HG03175 (cell line): ENCODE measurements around the gene SLC66A1.
A peak's percentile ranks its signal among the peaks of the same experiment; 100 is the strongest.
"Not testable (repeated sequence)": the region's sequence is repeated elsewhere in the genome, so short reads cannot be mapped to it uniquely, and the experiment has no call there.

Experiments
- ATAC-seq: cut with Tn5 transposase; IDR thresholded peaks from one replicate; pipeline ENCODE4 v1.9.1; 2021; ENCODE audit warnings: mild to moderate bottlenecking, moderate library complexity; ENCODE audit not compliant: unreplicated experiment

SLC66A1 gene

GRCh38 chr1:19304081-19304480 lies 8.0 kb upstream of the SLC66A1 start:
- ATAC-seq: not testable (repeated sequence)

GRCh38 chr1:19305880-19306279 lies 6.2 kb upstream of the SLC66A1 start:
- no peak for ATAC-seq

- no peak for ATAC-seq
Observed at GRCh38 chr1:19306941-19307340, 5.2 kb upstream of the SLC66A1 start.

GRCh38 chr1:19307794-19308508 lies 4.2 kb upstream of the SLC66A1 start:
- ATAC-seq: no peak

GRCh38 chr1:19308509-19308907 lies 3.6 kb upstream of the SLC66A1 start:
- ATAC-seq: no peak

GRCh38 chr1:19309123-19309813 lies 2.9 kb upstream of the SLC66A1 start:
- ATAC-seq: no peak

GRCh38 chr1:19310061-19310460 lies 2.1 kb upstream of the SLC66A1 start:
- ATAC-seq: no peak

GRCh38 chr1:19310720-19311502 lies 1.2 kb upstream of the SLC66A1 start:
- no peak for ATAC-seq

GRCh38 chr1:19311503-19311930 lies 609 bp upstream of the SLC66A1 start:
- ATAC-seq: peak; percentile 4

- peak; percentile 24 for ATAC-seq
Observed at GRCh38 chr1:19312782-19313635, 883 bp downstream of the SLC66A1 start.

GRCh38 chr1:19313636-19313959 lies 1.5 kb downstream of the SLC66A1 start:
- no peak for ATAC-seq

GRCh38 chr1:19313961-19314882 lies 2.1 kb downstream of the SLC66A1 start:
- no peak for ATAC-seq

- ATAC-seq: peak; percentile 37
Observed at GRCh38 chr1:19315378-19316198, 3.5 kb downstream of the SLC66A1 start.

GRCh38 chr1:19317126-19317910 lies 5.2 kb downstream of the SLC66A1 start:
- no peak for ATAC-seq

- ATAC-seq: no peak
Observed at GRCh38 chr1:19319196-19319595, 7.1 kb downstream of the SLC66A1 start.

- ATAC-seq: no peak
Observed at GRCh38 chr1:19321071-19321470, 8.9 kb downstream of the SLC66A1 start.

GRCh38 chr1:19322481-19322880 lies 10.4 kb downstream of the SLC66A1 start:
- ATAC-seq: no peak

- ATAC-seq: no peak
Observed at GRCh38 chr1:19323987-19324664, 12.0 kb downstream of the SLC66A1 start.
